ENCODE measurements around the gene SLC24A4.

The SLC24A4 gene

DNA sequence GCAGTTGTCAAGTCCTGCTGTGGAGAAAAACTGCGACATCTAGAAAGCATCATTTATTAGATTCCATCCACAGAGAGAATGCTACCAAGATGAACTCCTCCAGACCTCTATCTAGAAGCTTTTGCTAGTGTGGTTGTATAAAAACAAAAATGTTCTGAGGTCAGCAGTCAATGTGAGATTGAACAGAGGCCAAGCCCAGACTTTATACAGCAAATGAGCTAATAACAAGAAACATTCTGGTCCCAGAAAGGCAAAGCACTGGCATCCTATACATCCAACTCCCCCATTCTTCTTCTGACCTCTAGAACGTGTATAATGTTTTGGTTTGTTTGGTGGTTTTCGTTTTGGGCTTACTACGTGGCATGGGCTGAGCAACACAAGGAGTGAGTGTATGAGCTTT lies 163.9 kb downstream of the SLC24A4 start:
- Histone ChIP-seq H3K36me3 (ENCODE audit: insufficient read depth, low read length) (no peaks in the 10 kb centered on the region), H3K9me3 (ENCODE audit: insufficient read depth, low read depth, low read length) (no peaks in the 10 kb centered on the region), H3K4me3 (ENCODE audit: low read length) (no peak overlapping the region), H3K27me3 (ENCODE audit: insufficient read depth, low read length) (no peaks in the 10 kb centered on the region), H3K9ac (ENCODE audit: low read depth, low read length) (no peak overlapping the region), H3K4me1 (ENCODE audit: insufficient read depth, low read length) (peaks cover 5% of the 10 kb centered on the region), H3K27ac (ENCODE audit: low read depth, low read length) (no peak overlapping the region)
- 94% methylated on average over 4 of the region's 4 CpGs for WGBS

- no peaks in the 10 kb centered on the region for H3K36me3 ChIP-seq (ENCODE audit: insufficient read depth, low read length)
- H3K9me3 ChIP-seq (ENCODE audit: insufficient read depth, low read depth, low read length), result no peaks in the 10 kb centered on the region
- no peaks in the 10 kb centered on the region for H3K27me3 ChIP-seq (ENCODE audit: insufficient read depth, low read length)
- no peak overlapping the region for H3K27ac ChIP-seq (ENCODE audit: low read depth, low read length)
- WGBS, result 41% methylated on average over 10 of the region's 10 CpGs
- H3K4me3 ChIP-seq (ENCODE audit: low read length), result no peak overlapping the region
- H3K4me1 ChIP-seq (ENCODE audit: insufficient read depth, low read length), result peaks cover 5% of the 10 kb centered on the region
- no peak overlapping the region for H3K9ac ChIP-seq (ENCODE audit: low read depth, low read length)
Measured at GRCh38 chr14:92487513-92488133, 164.7 kb downstream of the SLC24A4 start.

DNA sequence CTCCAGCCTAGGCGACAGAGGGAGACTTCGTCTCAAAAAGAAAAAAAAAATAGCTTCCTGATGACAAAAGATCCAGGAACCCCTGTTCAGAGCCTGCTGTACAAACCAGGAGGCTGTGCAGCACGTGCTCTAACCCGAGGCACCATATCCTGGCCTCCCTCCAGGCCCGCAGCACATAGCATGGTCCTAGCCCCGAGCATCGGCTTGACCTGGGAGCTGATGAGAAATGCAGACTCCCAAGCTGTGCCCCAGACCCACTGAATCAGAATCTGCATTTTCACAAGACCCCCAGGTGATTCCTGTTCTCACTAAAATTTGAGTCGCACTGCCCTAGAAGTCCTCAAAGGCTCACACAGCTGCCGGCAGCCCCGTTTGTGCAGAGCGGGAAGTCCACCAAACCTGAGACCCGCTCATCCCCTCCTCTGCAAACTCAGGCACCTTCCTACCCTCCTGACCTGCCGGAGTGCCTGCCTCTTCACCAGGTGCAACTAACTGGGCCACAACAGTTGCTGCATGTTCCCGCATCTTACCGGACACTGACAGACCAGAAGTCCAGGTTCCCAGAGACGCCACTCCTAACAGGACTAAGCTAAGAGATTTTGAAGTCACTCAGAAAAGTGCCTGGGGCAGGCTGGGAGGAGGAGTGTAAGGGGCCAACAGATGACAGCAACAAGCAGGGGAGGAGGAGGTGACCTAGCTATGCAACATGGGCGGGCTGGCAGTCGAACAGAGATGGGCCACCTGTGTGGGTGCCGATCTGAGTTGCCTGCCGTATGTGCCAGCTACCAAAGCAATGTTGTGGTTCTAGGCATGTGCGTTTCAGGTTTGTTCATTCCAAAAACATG lies 166.7 kb downstream of the SLC24A4 start:
- Histone ChIP-seq H3K4me3 (ENCODE audit: low read length) (no peak overlapping the region), H3K36me3 (ENCODE audit: insufficient read depth, low read length) (no peaks in the 10 kb centered on the region), H3K27ac (ENCODE audit: low read depth, low read length) (no peak overlapping the region), H3K4me1 (ENCODE audit: insufficient read depth, low read length) (peaks cover 5% of the 10 kb centered on the region), H3K9me3 (ENCODE audit: insufficient read depth, low read depth, low read length) (no peaks in the 10 kb centered on the region), H3K27me3 (ENCODE audit: insufficient read depth, low read length) (no peaks in the 10 kb centered on the region), H3K9ac (ENCODE audit: low read depth, low read length) (no peak overlapping the region)
- WGBS, result 93% methylated on average over 21 of the region's 21 CpGs

DNA sequence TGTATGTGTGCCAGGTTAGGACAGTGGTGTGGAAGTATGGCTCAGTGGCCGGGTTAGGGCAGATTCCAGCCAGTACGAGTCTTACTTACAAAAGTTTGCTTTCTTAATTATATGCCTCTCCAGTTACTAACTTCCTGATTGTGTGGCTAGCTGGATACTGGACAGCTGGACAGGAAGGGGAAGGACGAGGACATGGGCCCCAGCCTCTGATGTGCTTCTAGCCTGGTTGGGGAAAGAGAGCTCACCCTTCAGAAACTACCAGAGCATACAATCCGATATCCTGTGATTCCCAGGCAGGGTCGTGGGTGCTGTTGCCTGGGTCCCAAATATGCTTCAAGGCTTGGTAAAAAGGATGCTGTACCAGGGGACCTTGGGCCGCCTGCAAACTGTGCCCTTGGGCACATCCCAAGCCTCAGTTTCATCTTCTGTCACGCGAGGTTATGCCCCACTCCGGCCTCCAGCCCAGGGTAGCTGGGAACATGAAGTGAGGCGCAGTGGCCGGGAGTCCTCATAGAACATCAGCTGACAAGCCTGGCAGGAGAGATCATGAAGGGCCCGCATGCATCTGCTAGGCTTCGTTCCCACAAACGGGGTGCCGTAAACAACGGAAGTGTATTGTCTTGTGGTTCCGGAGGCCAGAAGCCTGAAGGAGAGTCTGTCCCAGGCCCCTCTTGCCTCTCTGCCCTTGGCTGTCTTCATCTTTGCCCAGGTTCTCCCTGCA lies 167.4 kb downstream of the SLC24A4 start:
- H3K9me3 ChIP-seq (ENCODE audit: insufficient read depth, low read depth, low read length), result no peaks in the 10 kb centered on the region
- 90% methylated on average over 17 of the region's 17 CpGs for WGBS

GRCh38 chr14:92491782-92492181 lies 168.8 kb downstream of the SLC24A4 start:
- H3K9me3 ChIP-seq (ENCODE audit: insufficient read depth, low read depth, low read length), result no peaks in the 10 kb centered on the region
- H3K27me3 ChIP-seq (ENCODE audit: insufficient read depth, low read length), result no peaks in the 10 kb centered on the region
- H3K4me1 ChIP-seq (ENCODE audit: insufficient read depth, low read length), result peaks cover 5% of the 10 kb centered on the region
- H3K36me3 ChIP-seq (ENCODE audit: insufficient read depth, low read length), result no peaks in the 10 kb centered on the region
- H3K27ac ChIP-seq (ENCODE audit: low read depth, low read length), result no peak overlapping the region
- H3K4me3 ChIP-seq (ENCODE audit: low read length), result no peak overlapping the region
- WGBS, result 94% methylated on average over 8 of the region's 8 CpGs
- no peak overlapping the region for H3K9ac ChIP-seq (ENCODE audit: low read depth, low read length)

More for the DNA sequence above, 167.4 kb downstream of the SLC24A4 start:
- peaks cover 5% of the 10 kb centered on the region for H3K4me1 ChIP-seq (ENCODE audit: insufficient read depth, low read length)
- H3K4me3 ChIP-seq (ENCODE audit: low read length), result no peak overlapping the region
- H3K36me3 ChIP-seq (ENCODE audit: insufficient read depth, low read length), result no peaks in the 10 kb centered on the region
- H3K9ac ChIP-seq (ENCODE audit: low read depth, low read length), result no peak overlapping the region
- no peak overlapping the region for H3K27ac ChIP-seq (ENCODE audit: low read depth, low read length)
- no peaks in the 10 kb centered on the region for H3K27me3 ChIP-seq (ENCODE audit: insufficient read depth, low read length)

GRCh38 chr14:92492258-92492657 lies 169.3 kb downstream of the SLC24A4 start:
- H3K4me3 ChIP-seq (ENCODE audit: low read length), result no peak overlapping the region
- no peaks in the 10 kb centered on the region for H3K36me3 ChIP-seq (ENCODE audit: insufficient read depth, low read length)
- H3K27me3 ChIP-seq (ENCODE audit: insufficient read depth, low read length), result no peaks in the 10 kb centered on the region
- H3K27ac ChIP-seq (ENCODE audit: low read depth, low read length), result no peak overlapping the region
- 92% methylated on average over 10 of the region's 10 CpGs for WGBS
- H3K4me1 ChIP-seq (ENCODE audit: insufficient read depth, low read length), result peaks cover 6% of the 10 kb centered on the region
- H3K9ac ChIP-seq (ENCODE audit: low read depth, low read length), result no peak overlapping the region
- H3K9me3 ChIP-seq (ENCODE audit: insufficient read depth, low read depth, low read length), result no peaks in the 10 kb centered on the region

DNA sequence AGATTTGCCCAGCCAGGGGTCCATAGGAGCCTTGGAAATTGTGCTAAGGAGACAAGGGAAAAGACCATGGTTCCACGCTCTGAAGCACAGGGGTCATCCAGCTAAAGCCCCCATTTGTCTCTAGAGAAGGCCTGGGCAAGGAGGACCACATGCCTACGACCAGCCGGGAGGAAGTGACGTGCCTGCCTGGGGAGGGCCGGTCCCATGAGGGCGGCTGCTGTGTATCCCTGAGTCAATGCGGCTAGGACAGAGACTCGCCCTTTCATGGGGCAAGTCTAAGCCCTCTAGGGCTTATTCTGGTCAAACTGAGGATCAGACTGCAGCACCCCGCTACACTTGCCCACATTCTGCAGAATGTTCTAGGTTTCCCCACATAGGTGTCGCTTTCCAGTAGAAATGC lies 170.1 kb downstream of the SLC24A4 start:
- H3K9ac ChIP-seq (ENCODE audit: low read depth, low read length), result no peak overlapping the region
- no peaks in the 10 kb centered on the region for H3K27me3 ChIP-seq (ENCODE audit: insufficient read depth, low read length)
- peaks cover 7% of the 10 kb centered on the region; the same call in 1 of the 2 replicates for H3K4me1 ChIP-seq (ENCODE audit: insufficient read depth, low read length)
- H3K4me3 ChIP-seq (ENCODE audit: low read length), result no peak overlapping the region
- no peaks in the 10 kb centered on the region for H3K36me3 ChIP-seq (ENCODE audit: insufficient read depth, low read length)
- WGBS, result 92% methylated on average over 10 of the region's 10 CpGs
- H3K27ac ChIP-seq (ENCODE audit: low read depth, low read length), result no peak overlapping the region
- no peaks in the 10 kb centered on the region for H3K9me3 ChIP-seq (ENCODE audit: insufficient read depth, low read depth, low read length)

DNA sequence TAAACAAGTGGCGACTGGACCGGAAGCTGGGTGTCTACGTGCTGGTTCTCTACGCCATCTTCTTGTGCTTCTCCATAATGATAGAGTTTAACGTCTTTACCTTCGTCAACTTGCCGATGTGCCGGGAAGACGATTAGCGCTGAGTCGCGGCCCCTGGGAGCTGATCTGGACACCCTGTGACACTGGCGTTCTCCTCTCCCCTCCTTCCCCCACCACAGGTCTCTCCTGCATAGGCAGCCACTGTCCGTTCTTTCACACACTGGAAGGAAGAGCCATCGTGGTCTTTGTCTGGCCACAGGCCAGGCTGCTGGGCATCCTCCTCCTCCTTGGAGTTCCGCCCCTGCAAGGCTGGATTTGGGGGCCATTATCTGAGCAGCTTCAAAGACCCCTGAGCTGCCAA lies 170.5 kb downstream of the SLC24A4 start:
- no peaks in the 10 kb centered on the region for H3K9me3 ChIP-seq (ENCODE audit: insufficient read depth, low read depth, low read length)
- H3K27ac ChIP-seq (ENCODE audit: low read depth, low read length), result no peak overlapping the region
- H3K4me1 ChIP-seq (ENCODE audit: insufficient read depth, low read length), result peaks cover 7% of the 10 kb centered on the region; the same call in 1 of the 2 replicates
- H3K4me3 ChIP-seq (ENCODE audit: low read length), result no peak overlapping the region
- H3K36me3 ChIP-seq (ENCODE audit: insufficient read depth, low read length), result no peaks in the 10 kb centered on the region
- 90% methylated on average over 16 of the region's 16 CpGs for WGBS
- H3K9ac ChIP-seq (ENCODE audit: low read depth, low read length), result no peak overlapping the region
- no peaks in the 10 kb centered on the region for H3K27me3 ChIP-seq (ENCODE audit: insufficient read depth, low read length)

- Histone ChIP-seq H3K36me3 (ENCODE audit: insufficient read depth, low read length) (no peaks in the 10 kb centered on the region), H3K9me3 (ENCODE audit: insufficient read depth, low read depth, low read length) (no peaks in the 10 kb centered on the region), H3K4me3 (ENCODE audit: low read length) (no peak overlapping the region), H3K27me3 (ENCODE audit: insufficient read depth, low read length) (no peaks in the 10 kb centered on the region), H3K27ac (ENCODE audit: low read depth, low read length) (no peak overlapping the region), H3K9ac (ENCODE audit: low read depth, low read length) (no peak overlapping the region), H3K4me1 (ENCODE audit: insufficient read depth, low read length) (peaks cover 7% of the 10 kb centered on the region; the same call in 1 of the 2 replicates)
- WGBS, result 85% methylated on average over 3 of the region's 4 CpGs
Measured at GRCh38 chr14:92494512-92494911, 171.5 kb downstream of the SLC24A4 start.

DNA sequence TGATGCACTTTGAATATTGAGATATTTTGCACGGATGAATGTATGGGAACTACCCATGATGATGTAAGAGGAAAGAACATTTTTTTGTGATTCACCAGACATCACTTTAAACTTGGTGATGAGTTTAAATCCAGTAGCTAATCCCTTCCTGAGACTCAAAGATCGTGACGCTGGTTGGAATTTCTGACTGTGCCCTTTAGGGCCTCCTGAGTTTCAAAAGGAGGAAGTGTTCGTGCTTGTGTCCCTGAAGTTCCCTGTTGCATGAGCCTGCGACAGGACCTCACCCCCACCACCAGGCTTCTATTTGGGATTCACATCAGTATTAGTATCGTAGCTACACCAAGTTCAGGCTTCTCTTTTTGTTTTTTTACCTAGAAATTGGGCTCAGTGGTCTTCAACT lies 172.1 kb downstream of the SLC24A4 start:
- 72% methylated on average over 6 of the region's 6 CpGs for WGBS
- H3K4me3 ChIP-seq (ENCODE audit: low read length), result no peak overlapping the region
- H3K27ac ChIP-seq (ENCODE audit: low read depth, low read length), result no peak overlapping the region
- no peaks in the 10 kb centered on the region for H3K36me3 ChIP-seq (ENCODE audit: insufficient read depth, low read length)
- no peaks in the 10 kb centered on the region for H3K27me3 ChIP-seq (ENCODE audit: insufficient read depth, low read length)
- no peaks in the 10 kb centered on the region for H3K9me3 ChIP-seq (ENCODE audit: insufficient read depth, low read depth, low read length)
- peaks cover 7% of the 10 kb centered on the region; the same call in 1 of the 2 replicates for H3K4me1 ChIP-seq (ENCODE audit: insufficient read depth, low read length)
- H3K9ac ChIP-seq (ENCODE audit: low read depth, low read length), result no peak overlapping the region
